HepG2 (cell line): Measurements from ENCODE around the gene COX6A2. TPM values are rescaled to one million over a fixed set of nuclear protein-coding genes. Genes with fewer than 3 reads are reported as not detected.
A peak's percentile ranks its signal among the peaks of the same experiment; 100 is the strongest.

Source experiments
- KDM3A ChIP-seq: IDR thresholded peaks from 2 replicates; pipeline ENCODE4 v1.6.1; 2018; ENCODE audit warnings: low read depth, missing compliant biosample characterization
- KLF16 ChIP-seq, 2 experiments: sonication (generic) in 1 of 2; formaldehyde crosslinking in 1 of 2; IDR thresholded peaks; 2 replicates each; pipeline versions ENCODE4 v1.6.1 to v1.8.0; 2016 to 2023; ENCODE audit warnings: missing genetic modification reagents in 2 of 2, missing compliant biosample characterization in 1 of 2
- MAFG ChIP-seq: sonication (generic); formaldehyde crosslinking; IDR thresholded peaks from 2 replicates; pipeline ENCODE4 v1.5.1; 2020; ENCODE audit warnings: mild to moderate bottlenecking, missing genetic modification reagents
- RNF2 ChIP-seq: fragments of 450-650 bp; conservative IDR thresholded peaks from 2 replicates; pipeline ENCODE4 v1.6.1; 2016; ENCODE audit warnings: low read depth
- ZBTB42 ChIP-seq: sonication (generic); formaldehyde crosslinking; IDR thresholded peaks from 2 replicates; pipeline ENCODE4 v1.5.0; 2020; ENCODE audit warnings: mild to moderate bottlenecking, missing genetic modification reagents
- ZNF160 ChIP-seq: sonication (generic); formaldehyde crosslinking; IDR thresholded peaks from 2 replicates; pipeline ENCODE4 v1.8.0; 2022; ENCODE audit warnings: mild to moderate bottlenecking, inconsistent platforms, missing genetic modification reagents
- ZNF292 ChIP-seq: sonication (generic); formaldehyde crosslinking; IDR thresholded peaks from 2 replicates; pipeline ENCODE4 v1.8.1; 2022; ENCODE audit warnings: mild to moderate bottlenecking, low read depth, missing genetic modification reagents, borderline replicate concordance
- ZNF441 ChIP-seq: sonication (generic); formaldehyde crosslinking; IDR thresholded peaks from 2 replicates; pipeline ENCODE4 v1.7.0; 2021; ENCODE audit warnings: missing genetic modification reagents, borderline replicate concordance
- polyA plus RNA-seq, 8 experiments: library from polyadenylated mRNA; depleted of rRNA in 3 of 8; stranded (reverse) in 7 of 8; unstranded in 1 of 8; fragments of >200 nt; fragmentation: Illumina TruSeq in 4 of 8; extraction: Trizol in 4 of 8; gene quantifications; 2 replicates each; pipeline versions ENCODE4 v1.2.1 to v1.2.3, GENCODE V29; 2011 to 2016; ENCODE audit warnings: low read depth in 4 of 8, missing spikeins in 1 of 8, mixed read lengths in 1 of 8; ENCODE audit not compliant: insufficient read depth in 1 of 8
- total RNA-seq, 5 experiments: library from RNA; depleted of rRNA; stranded (reverse); fragments of >200 nt; fragmentation: Illumina TruSeq; extraction: Trizol; gene quantifications; 2 replicates each; pipeline ENCODE4 v1.2.3, GENCODE V29; 2016; ENCODE audit warnings: low read depth in 1 of 5
- TF ChIP-seq, protein P1 (sequence below): sonication (generic); formaldehyde crosslinking; IDR thresholded peaks from 2 replicates; pipeline ENCODE4 v1.8.0; 2022; ENCODE audit warnings: mild to moderate bottlenecking, missing genetic modification reagents, moderate library complexity
- TF ChIP-seq, protein P2 (sequence below): sonication (generic); formaldehyde crosslinking; IDR thresholded peaks from 2 replicates; pipeline ENCODE4 v1.4.0; 2020; ENCODE audit warnings: missing genetic modification reagents, borderline replicate concordance
- TF ChIP-seq, protein P3 (sequence below): IDR thresholded peaks from 2 replicates; pipeline ENCODE4 v1.6.1; 2016; ENCODE audit warnings: low read depth, missing genetic modification reagents, missing compliant biosample characterization
- TF ChIP-seq, protein P4 (sequence below): sonication (generic); formaldehyde crosslinking; conservative IDR thresholded peaks from 2 replicates; pipeline ENCODE4 v1.5.0; 2020; ENCODE audit warnings: missing genetic modification reagents

COX6A2 gene
- total and polyA plus RNA-seq, 2 of the 13 experiments (the other 11 are each of a cell fraction or from before 2014, with no cell fraction given): not detected

DNA sequence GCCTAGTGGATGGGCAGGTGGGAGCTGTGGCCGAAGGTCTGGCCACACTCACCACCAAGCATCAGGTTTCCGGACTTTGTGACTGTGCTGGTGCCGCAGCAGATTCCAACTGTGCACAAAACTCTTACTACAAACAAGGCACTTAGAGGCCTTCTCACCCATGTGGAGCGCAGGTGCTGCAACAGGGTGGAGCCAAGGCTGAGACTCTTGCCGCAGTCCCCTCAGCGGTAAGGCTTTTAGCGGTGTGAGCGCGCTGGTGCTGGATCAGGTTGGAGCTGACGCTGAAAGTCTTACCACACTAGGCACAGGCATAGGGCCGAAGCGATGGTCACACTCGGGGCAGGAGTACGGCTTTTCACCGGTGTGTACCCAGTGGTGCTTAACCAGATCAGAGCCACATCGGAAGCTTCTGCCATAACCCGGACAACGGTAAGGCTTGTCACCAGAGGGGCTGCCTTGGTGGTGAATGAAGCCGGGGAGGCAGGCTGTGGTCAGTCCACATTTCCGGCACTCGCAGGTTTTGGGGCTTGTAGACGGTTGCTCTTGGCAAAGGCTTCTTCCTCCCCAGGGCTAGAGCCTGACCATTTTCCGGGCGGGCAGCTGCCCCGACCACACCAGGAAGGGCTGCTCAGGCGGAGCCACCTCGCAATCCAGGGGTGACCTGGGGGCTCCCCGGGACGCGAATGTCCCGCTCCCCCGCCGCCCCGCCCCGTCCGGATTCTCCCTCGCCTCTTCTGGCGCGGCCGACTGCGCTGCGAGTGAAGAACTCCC, 30.1 kb upstream of the COX6A2 start (continued):
- TF ChIP-seq, protein P1, sequence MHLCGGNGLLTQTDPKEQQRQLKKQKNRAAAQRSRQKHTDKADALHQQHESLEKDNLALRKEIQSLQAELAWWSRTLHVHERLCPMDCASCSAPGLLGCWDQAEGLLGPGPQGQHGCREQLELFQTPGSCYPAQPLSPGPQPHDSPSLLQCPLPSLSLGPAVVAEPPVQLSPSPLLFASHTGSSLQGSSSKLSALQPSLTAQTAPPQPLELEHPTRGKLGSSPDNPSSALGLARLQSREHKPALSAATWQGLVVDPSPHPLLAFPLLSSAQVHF: 0 out of 2 replicates have a peak, but pooled peaks have one; percentile 45
- TF ChIP-seq, protein P2, sequence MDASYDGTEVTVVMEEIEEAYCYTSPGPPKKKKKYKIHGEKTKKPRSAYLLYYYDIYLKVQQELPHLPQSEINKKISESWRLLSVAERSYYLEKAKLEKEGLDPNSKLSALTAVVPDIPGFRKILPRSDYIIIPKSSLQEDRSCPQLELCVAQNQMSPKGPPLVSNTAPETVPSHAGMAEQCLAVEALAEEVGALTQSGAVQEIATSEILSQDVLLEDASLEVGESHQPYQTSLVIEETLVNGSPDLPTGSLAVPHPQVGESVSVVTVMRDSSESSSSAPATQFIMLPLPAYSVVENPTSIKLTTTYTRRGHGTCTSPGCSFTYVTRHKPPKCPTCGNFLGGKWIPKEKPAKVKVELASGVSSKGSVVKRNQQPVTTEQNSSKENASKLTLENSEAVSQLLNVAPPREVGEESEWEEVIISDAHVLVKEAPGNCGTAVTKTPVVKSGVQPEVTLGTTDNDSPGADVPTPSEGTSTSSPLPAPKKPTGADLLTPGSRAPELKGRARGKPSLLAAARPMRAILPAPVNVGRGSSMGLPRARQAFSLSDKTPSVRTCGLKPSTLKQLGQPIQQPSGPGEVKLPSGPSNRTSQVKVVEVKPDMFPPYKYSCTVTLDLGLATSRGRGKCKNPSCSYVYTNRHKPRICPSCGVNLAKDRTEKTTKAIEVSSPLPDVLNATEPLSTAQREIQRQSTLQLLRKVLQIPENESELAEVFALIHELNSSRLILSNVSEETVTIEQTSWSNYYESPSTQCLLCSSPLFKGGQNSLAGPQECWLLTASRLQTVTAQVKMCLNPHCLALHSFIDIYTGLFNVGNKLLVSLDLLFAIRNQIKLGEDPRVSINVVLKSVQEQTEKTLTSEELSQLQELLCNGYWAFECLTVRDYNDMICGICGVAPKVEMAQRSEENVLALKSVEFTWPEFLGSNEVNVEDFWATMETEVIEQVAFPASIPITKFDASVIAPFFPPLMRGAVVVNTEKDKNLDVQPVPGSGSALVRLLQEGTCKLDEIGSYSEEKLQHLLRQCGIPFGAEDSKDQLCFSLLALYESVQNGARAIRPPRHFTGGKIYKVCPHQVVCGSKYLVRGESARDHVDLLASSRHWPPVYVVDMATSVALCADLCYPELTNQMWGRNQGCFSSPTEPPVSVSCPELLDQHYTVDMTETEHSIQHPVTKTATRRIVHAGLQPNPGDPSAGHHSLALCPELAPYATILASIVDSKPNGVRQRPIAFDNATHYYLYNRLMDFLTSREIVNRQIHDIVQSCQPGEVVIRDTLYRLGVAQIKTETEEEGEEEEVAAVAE (CRISPR knock-in tag): peak; percentile 68; the same call in 1 of the 2 replicates
- TF ChIP-seq, protein P3, sequence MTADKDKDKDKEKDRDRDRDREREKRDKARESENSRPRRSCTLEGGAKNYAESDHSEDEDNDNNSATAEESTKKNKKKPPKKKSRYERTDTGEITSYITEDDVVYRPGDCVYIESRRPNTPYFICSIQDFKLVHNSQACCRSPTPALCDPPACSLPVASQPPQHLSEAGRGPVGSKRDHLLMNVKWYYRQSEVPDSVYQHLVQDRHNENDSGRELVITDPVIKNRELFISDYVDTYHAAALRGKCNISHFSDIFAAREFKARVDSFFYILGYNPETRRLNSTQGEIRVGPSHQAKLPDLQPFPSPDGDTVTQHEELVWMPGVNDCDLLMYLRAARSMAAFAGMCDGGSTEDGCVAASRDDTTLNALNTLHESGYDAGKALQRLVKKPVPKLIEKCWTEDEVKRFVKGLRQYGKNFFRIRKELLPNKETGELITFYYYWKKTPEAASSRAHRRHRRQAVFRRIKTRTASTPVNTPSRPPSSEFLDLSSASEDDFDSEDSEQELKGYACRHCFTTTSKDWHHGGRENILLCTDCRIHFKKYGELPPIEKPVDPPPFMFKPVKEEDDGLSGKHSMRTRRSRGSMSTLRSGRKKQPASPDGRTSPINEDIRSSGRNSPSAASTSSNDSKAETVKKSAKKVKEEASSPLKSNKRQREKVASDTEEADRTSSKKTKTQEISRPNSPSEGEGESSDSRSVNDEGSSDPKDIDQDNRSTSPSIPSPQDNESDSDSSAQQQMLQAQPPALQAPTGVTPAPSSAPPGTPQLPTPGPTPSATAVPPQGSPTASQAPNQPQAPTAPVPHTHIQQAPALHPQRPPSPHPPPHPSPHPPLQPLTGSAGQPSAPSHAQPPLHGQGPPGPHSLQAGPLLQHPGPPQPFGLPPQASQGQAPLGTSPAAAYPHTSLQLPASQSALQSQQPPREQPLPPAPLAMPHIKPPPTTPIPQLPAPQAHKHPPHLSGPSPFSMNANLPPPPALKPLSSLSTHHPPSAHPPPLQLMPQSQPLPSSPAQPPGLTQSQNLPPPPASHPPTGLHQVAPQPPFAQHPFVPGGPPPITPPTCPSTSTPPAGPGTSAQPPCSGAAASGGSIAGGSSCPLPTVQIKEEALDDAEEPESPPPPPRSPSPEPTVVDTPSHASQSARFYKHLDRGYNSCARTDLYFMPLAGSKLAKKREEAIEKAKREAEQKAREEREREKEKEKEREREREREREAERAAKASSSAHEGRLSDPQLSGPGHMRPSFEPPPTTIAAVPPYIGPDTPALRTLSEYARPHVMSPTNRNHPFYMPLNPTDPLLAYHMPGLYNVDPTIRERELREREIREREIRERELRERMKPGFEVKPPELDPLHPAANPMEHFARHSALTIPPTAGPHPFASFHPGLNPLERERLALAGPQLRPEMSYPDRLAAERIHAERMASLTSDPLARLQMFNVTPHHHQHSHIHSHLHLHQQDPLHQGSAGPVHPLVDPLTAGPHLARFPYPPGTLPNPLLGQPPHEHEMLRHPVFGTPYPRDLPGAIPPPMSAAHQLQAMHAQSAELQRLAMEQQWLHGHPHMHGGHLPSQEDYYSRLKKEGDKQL (CRISPR knock-in tag): no peak
- TF ChIP-seq RNF2 (peak; percentile 96), ZNF441 (CRISPR knock-in tag) (peak; percentile 93), KLF16 (CRISPR knock-in tag; IDR thresholded peaks at IDR 0.05) (peak in 1 of 2 experiments; percentile 82; a peak in 2 of 4 replicates), MAFG (CRISPR knock-in tag) (no peak), ZNF160 (CRISPR knock-in tag) (peak; percentile 52; the same call in 1 of the 2 replicates), ZBTB42 (no peak), ZNF292 (CRISPR knock-in tag) (peak; percentile 98), KDM3A (CRISPR knock-in tag) (peak; percentile 8; the same call in 1 of the 2 replicates)
- TF ChIP-seq, protein P4, sequence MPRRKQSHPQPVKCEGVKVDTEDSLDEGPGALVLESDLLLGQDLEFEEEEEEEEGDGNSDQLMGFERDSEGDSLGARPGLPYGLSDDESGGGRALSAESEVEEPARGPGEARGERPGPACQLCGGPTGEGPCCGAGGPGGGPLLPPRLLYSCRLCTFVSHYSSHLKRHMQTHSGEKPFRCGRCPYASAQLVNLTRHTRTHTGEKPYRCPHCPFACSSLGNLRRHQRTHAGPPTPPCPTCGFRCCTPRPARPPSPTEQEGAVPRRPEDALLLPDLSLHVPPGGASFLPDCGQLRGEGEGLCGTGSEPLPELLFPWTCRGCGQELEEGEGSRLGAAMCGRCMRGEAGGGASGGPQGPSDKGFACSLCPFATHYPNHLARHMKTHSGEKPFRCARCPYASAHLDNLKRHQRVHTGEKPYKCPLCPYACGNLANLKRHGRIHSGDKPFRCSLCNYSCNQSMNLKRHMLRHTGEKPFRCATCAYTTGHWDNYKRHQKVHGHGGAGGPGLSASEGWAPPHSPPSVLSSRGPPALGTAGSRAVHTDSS (CRISPR knock-in tag): no peak
